OCI-LY1 (cell line): ENCODE results near the gene TMEM126A.

Experiments
- EZH2 ChIP-seq: fragments of 200-600 bp; sonication (generic), shearing (Covaris generic); IDR thresholded peaks from 2 replicates; pipeline ENCODE4 v1.8.0; 2017; ENCODE audit warnings: borderline replicate concordance, mixed run types, mild to moderate bottlenecking, antibody characterized with exemption, low read length, moderate library complexity, mixed read lengths
- TF ChIP-seq, protein P1 (sequence below): fragments of 200-600 bp; sonication (generic), shearing (Covaris generic); IDR thresholded peaks from 2 replicates; pipeline ENCODE4 v1.5.1; 2017; ENCODE audit warnings: mild to moderate bottlenecking, antibody characterized with exemption, low read length, moderate library complexity, mixed read lengths

GRCh38 chr11:85704967-85705366 is 57.2 kb downstream of the TMEM126A start:
- TF ChIP-seq, protein P1, sequence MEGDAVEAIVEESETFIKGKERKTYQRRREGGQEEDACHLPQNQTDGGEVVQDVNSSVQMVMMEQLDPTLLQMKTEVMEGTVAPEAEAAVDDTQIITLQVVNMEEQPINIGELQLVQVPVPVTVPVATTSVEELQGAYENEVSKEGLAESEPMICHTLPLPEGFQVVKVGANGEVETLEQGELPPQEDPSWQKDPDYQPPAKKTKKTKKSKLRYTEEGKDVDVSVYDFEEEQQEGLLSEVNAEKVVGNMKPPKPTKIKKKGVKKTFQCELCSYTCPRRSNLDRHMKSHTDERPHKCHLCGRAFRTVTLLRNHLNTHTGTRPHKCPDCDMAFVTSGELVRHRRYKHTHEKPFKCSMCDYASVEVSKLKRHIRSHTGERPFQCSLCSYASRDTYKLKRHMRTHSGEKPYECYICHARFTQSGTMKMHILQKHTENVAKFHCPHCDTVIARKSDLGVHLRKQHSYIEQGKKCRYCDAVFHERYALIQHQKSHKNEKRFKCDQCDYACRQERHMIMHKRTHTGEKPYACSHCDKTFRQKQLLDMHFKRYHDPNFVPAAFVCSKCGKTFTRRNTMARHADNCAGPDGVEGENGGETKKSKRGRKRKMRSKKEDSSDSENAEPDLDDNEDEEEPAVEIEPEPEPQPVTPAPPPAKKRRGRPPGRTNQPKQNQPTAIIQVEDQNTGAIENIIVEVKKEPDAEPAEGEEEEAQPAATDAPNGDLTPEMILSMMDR: no peak
- TF ChIP-seq EZH2: no peak
